Stimulated activated CD4-positive, alpha-beta T cell treated with anti-CD3 and anti-CD28 coated beads, TNF-alpha, amount 100 ng/mL, for 48 hours (primary cell): ENCODE measurements around the gene HPSE2.
"Not testable (repeated sequence)": the region's sequence is repeated elsewhere in the genome, so short reads cannot be mapped to it uniquely, and the experiment has no call there.

Experiments used
- DNase-seq, 3 donors: peaks; one replicate each; pipeline ENCODE4 v3.0.0-alpha.2; 2020; ENCODE audit warnings: low read depth in 3 of 3

The HPSE2 gene

GRCh38 chr10:98920360-98920759, 315.3 kb downstream of the HPSE2 start:
- DNase-seq = no peak

DNA sequence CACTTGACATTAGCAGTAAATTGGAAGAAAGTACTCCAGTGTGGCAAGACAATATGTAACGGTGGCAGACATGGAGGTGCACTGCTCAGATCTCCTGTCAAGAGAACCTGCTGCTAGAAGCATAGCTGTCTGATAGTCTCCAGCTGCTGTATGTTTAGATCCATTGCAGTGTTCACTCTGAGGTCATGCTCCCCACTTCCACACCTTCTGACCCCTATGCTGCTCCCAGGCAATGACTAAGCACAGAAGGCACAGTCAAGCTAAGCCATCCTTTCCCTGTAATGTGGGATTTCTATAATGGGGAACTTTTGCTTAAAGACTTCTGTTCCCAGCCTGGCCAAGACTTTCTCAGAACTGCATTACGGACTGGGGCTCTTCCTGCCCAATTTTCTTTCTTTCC, 315.8 kb downstream of the HPSE2 start:
- no peak for DNase-seq

DNA sequence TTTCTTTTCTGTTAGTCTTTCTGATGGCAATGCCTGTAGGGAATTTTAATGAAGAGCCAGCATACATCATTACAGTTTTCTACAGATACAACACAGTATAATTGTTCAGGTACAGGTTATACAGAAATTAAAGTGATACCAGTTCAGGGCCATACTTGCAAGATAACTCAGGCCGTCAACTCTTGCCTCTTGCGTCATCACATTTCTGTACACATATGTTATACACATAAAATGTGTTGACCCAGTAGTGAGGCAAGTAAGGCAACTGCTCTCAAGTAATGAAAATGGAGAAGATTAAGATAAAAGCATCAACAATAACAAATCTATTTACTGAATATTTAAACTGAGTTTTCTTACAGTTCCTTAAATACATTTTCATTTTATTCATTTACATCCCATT, 317.8 kb downstream of the HPSE2 start:
- no peak for DNase-seq

GRCh38 chr10:98916526-98917125, 319.0 kb downstream of the HPSE2 start:
- no peak for DNase-seq

GRCh38 chr10:98915911-98916310, 319.7 kb downstream of the HPSE2 start:
- DNase-seq = no peak

- DNase-seq = no peak
Measured at GRCh38 chr10:98910546-98910945, 325.1 kb downstream of the HPSE2 start.

- DNase-seq = no peak
Measured at GRCh38 chr10:98910048-98910447, 325.6 kb downstream of the HPSE2 start.

GRCh38 chr10:98908868-98909267, 326.8 kb downstream of the HPSE2 start:
- DNase-seq = no peak

GRCh38 chr10:98908247-98908646, 327.4 kb downstream of the HPSE2 start:
- DNase-seq = not testable (repeated sequence)

GRCh38 chr10:98901441-98902110, 334.1 kb downstream of the HPSE2 start:
- DNase-seq = no peak

DNA sequence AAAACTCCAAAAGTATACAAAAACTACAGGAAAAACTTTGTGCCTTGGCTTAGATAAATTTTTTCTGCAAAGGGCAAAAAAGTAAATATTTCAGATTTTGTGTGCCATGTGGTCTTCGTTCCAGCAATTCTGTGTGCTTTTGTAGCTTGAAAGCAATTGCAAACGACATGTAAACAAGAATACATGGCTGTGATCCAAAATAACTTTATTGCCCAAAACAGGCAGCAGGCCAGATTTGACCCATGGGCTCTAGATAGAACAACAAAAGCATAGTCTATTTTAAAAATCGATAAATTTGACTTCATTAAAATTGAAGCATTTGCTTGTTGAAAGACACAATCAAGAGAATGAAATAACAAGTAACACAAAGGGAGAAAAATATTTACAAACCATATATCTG, 336.6 kb downstream of the HPSE2 start:
- no peak for DNase-seq

GRCh38 chr10:98892523-98892922, 343.1 kb downstream of the HPSE2 start:
- DNase-seq = no peak

DNA sequence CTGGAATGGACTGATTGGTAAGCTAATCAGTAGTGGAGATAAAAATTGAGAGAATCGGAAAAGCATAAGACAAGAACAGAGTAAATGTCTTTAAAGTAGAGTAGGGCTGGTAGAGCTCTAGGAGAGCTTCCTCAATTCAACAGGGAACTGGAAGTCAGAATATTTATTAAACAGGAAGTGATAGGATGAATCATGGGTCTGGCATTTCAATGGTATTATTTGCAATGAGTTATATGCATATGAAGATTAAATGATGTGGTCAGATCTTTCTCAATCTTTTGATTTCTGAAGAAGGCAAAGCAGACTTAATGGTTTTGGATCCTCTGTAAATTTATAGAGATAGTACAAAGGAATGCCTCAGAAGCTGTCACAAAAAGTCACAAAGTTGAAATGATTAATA, 349.0 kb downstream of the HPSE2 start:
- DNase-seq = no peak

DNA sequence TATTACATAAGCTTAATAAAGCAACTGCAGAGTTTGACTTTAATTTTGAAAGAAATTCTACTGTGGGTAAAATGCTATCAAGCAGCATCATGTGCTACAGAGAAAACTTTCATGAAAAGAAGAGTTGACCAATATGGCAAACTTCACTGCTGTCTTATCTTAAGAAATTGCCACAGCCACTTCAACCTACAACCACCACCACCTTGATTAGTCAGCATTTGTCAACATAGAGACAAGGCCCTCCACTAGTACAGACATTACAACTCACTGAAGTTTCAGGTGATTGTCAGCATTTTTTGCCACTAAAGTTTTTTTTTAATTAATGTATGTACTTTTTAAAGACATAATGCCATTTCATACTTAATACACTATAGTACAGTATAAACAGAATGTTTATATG, 350.3 kb downstream of the HPSE2 start:
- no peak for DNase-seq

DNA sequence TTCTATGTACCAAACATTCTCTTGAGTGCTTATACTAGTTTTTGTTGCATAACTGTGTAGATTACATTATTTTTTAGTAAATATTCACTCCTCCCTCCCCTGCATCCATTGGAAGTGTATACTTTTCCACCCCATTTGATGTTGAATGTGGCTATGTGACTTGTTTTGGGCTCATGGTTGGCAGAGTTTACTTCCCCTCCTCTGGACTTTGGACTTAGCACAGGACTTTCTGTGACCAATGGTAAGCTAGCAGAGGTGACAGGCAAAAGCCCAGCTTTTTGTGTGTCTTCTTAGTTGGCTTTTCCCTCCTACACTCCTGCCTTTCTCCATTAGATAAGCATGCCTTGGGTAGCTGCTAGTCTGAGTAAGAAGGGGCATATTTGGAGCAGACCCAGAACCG, 353.9 kb downstream of the HPSE2 start:
- no peak for DNase-seq

DNA sequence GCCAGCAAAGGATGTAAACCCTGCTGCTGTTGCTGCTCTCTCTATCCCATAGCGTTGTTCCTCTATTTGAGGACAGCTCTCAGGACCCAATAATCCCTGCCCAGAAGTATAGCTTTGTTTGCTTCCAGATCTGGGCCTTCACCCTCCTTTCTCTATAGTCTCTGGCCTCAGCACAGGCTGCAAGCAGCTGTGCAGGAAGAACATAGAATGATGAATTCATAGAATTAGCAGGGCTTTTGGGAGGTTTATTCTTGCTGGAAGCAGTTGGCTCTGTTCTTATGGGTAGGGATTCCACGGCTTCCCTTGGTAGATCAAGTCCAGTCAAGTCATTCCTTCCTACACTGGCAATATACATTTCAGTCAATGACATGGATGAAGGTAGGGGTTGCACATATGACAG, 354.7 kb downstream of the HPSE2 start:
- no peak for DNase-seq

DNA sequence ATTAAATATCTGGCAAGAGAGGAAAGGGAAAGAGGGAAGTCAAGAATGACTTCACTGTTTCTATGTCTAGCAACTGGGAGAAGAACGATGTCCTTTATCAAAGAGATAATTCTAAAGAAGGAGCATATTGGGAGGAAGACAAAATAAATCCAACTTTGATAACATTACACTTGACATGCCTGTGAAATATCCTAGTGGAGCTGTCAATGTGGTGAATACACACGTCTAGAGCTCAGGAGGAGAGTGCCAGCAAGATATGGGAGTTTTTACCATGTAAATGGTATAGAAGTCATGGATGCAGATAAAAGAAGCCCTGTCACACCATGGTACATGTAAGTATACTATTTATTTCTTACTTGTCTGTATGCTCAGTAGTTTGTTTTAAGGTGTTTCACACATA, 356.7 kb downstream of the HPSE2 start:
- DNase-seq = no peak

- no peak for DNase-seq
Measured at GRCh38 chr10:98878418-98878817, 357.2 kb downstream of the HPSE2 start.

DNA sequence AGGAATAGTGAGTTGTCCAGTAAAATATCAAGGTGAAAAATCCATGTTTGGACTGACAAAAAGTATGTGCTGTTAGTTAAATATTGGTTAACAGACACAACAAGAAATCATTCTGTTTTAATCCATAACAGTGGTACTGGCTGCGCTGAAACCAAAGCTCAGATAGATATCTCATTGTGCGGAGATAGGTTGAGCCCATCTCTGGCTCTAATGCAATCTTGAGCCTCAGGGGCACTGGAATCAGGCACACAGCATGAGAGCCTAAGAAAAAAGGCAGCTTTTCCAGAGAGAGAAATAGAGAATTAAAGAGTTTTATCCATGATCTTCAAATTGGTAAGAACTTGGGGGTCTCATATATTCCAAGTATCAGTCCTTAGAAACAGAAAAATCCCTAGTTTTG, 373.7 kb downstream of the HPSE2 start:
- DNase-seq = no peak

GRCh38 chr10:98858525-98858924, 377.1 kb downstream of the HPSE2 start:
- DNase-seq = no peak

GRCh38 chr10:98855403-98856189, 380.1 kb downstream of the HPSE2 start:
- no peak for DNase-seq

GRCh38 chr10:98852686-98853085, 383.0 kb downstream of the HPSE2 start:
- no peak for DNase-seq

- no peak for DNase-seq
Measured at GRCh38 chr10:98848361-98848760, 387.3 kb downstream of the HPSE2 start.
